B cell (primary cell): ENCODE measurements around the gene ANKRD37.

ENCODE experiments used
- EZH2 ChIP-seq: IDR thresholded peaks from 2 replicates; pipeline ENCODE4 v1.6.1; 2012; ENCODE audit warnings: borderline replicate concordance, low read depth, mild to moderate bottlenecking, moderate library complexity, low read length; ENCODE audit not compliant: insufficient read depth, poor library complexity, severe bottlenecking
- TF ChIP-seq, protein P1 (sequence below): fragments of 200-600 bp; IDR thresholded peaks from one replicate; pipeline ENCODE4 v1.8.0; 2022; ENCODE audit warnings: antibody characterized with exemption, mild to moderate bottlenecking

DNA sequence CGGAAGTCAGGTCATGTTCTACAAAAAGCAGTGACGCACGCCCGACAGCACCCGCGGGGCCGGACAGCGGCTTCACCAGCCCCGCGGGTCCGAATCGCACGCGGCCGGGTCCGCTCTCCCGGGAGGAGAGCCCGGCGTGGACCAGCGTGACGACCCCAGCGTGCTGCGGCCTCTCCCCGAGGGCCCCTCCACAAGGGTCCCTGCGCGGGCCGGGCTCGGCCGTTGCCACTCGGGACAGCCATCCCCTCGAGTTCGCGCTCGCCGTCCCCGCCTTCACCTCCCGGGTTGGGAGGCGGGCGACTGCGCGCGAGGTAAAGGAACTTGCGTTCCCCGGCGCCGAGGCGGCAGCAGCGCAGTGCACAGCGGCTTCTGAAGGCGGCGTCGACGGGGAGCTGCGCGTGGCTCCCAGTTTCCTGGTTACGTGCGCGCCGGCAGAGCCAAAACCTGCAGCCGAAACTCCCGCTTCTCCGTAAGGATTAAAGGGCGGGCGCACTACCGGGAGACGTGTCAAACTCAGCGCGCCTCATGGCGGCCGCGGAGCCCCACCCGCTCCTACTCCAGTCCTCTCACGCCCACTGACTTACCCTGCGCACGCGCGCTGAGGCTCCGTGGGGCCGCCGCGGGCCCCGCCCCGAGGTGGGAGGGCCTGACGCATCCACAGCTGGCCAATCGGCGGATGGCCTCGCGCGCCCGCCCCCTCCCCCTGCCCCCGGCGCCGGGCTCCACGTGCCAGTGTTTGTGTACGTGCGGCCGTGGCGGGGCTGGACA, 501 bp upstream of the ANKRD37 start:
- TF ChIP-seq, protein P1, sequence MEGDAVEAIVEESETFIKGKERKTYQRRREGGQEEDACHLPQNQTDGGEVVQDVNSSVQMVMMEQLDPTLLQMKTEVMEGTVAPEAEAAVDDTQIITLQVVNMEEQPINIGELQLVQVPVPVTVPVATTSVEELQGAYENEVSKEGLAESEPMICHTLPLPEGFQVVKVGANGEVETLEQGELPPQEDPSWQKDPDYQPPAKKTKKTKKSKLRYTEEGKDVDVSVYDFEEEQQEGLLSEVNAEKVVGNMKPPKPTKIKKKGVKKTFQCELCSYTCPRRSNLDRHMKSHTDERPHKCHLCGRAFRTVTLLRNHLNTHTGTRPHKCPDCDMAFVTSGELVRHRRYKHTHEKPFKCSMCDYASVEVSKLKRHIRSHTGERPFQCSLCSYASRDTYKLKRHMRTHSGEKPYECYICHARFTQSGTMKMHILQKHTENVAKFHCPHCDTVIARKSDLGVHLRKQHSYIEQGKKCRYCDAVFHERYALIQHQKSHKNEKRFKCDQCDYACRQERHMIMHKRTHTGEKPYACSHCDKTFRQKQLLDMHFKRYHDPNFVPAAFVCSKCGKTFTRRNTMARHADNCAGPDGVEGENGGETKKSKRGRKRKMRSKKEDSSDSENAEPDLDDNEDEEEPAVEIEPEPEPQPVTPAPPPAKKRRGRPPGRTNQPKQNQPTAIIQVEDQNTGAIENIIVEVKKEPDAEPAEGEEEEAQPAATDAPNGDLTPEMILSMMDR, result no peak
- no peak for TF ChIP-seq EZH2
